Cardiac atrium fibroblast (primary cell): ENCODE results near the gene ZER1. TPM values are rescaled to one million over a fixed set of nuclear protein-coding genes. Genes with fewer than 3 reads are reported as not detected.

Experiments used
- total RNA-seq: library from RNA; depleted of rRNA; stranded (reverse); fragments of >200 nt; gene quantifications from 2 replicates; pipeline ENCODE4 v1.2.3, GENCODE V29; 2015

Gene ZER1
- 23.7 and 46.9 TPM in 2 replicates for total RNA-seq

GRCh38 chr9:128771745-128772519 is at the start of gene ZER1:
TSS of gene ZER1 (minus strand) at chr9:128771927. CDS start at chr9:128755565, 16,362 bp downstream.

GRCh38 chr9:128818099-128818838 is 46.5 kb upstream of the ZER1 start, which contains the start of gene ENDOG:
TSS of gene ENDOG (plus strand) at chr9:128818500. CDS start at chr9:128818685, 185 bp downstream.

GRCh38 chr9:128786681-128787601 is 15.2 kb upstream of the ZER1 start, which contains the start of gene TBC1D13:
TSS of gene TBC1D13 (plus strand) at chr9:128787253. CDS start at chr9:128787354, 101 bp downstream.

GRCh38 chr9:128723866-128724743 is 47.6 kb downstream of the ZER1 start, which contains the start of gene ZDHHC12:
TSS of gene ZDHHC12 (minus strand) at chr9:128724127. CDS start at chr9:128724093, 34 bp downstream.

GRCh38 chr9:128702445-128702948 is 69.2 kb downstream of the ZER1 start, which contains the start of gene PKN3:
TSS of gene PKN3 (plus strand) at chr9:128702503. CDS start at chr9:128702916, 413 bp downstream.

GRCh38 chr9:128688501-128689292 is 83.0 kb downstream of the ZER1 start, which contains the start of gene SET:
TSS of gene SET (plus strand) at chr9:128689222. CDS start at chr9:128689583, 361 bp downstream.

Other genes with a start within 250 kb of the ZER1 start
- gene SPTAN1, start 219.3 kb downstream of the ZER1 start, total RNA-seq, result 226 and 237 TPM in 2 replicates
- gene DYNC2I2, start 115.1 kb downstream of the ZER1 start, total RNA-seq, result 20.9 and 40.7 TPM in 2 replicates
- gene SET, start 82.7 kb downstream of the ZER1 start, total RNA-seq, result 182 and 183 TPM in 2 replicates
- 0.65 and 9.7 TPM in 2 replicates for gene PKN3, start 69.4 kb downstream of the ZER1 start, total RNA-seq
- gene ZDHHC12, start 47.8 kb downstream of the ZER1 start, total RNA-seq, result 39.0 and 44.4 TPM in 2 replicates
- 14.3 and 30.7 TPM in 2 replicates for gene TBC1D13, start 15.3 kb upstream of the ZER1 start, total RNA-seq
- 10.1 and 16.2 TPM in 2 replicates for gene ENDOG, start 46.6 kb upstream of the ZER1 start, total RNA-seq
- 17.2 and 40.4 TPM in 2 replicates for gene SPOUT1, start 57.9 kb upstream of the ZER1 start, total RNA-seq
- gene KYAT1, start 110.0 kb upstream of the ZER1 start, total RNA-seq, result 2.9 and 5.2 TPM in 2 replicates
- gene LRRC8A, start 110.2 kb upstream of the ZER1 start, total RNA-seq, result 41.9 and 45.4 TPM in 2 replicates
- gene PHYHD1, start 149.1 kb upstream of the ZER1 start, total RNA-seq, result 16.2 and 22.2 TPM in 2 replicates
- 28.3 and 29.3 TPM in 2 replicates for gene DOLK, start 175.7 kb upstream of the ZER1 start, total RNA-seq
- gene NUP188, start 175.8 kb upstream of the ZER1 start, total RNA-seq, result 26.5 and 33.2 TPM in 2 replicates